OCI-LY7 (cell line): ENCODE measurements around the gene SLC66A1.

Experiments used
- EZH2phosphoT487 ChIP-seq: fragments of 200-600 bp; sonication (generic); IDR thresholded peaks from 2 replicates; pipeline ENCODE4 v1.6.1; 2018; ENCODE audit warnings: low read depth, borderline replicate concordance, mild to moderate bottlenecking, mixed run types, antibody characterized with exemption, low read length, moderate library complexity, mixed read lengths
- TF ChIP-seq, protein P1 (sequence below): fragments of 200-600 bp; sonication (generic); conservative IDR thresholded peaks from 2 replicates; pipeline ENCODE4 v1.5.1; 2014; ENCODE audit warnings: mild to moderate bottlenecking, antibody characterized with exemption, low read length, moderate library complexity, mixed read lengths

DNA sequence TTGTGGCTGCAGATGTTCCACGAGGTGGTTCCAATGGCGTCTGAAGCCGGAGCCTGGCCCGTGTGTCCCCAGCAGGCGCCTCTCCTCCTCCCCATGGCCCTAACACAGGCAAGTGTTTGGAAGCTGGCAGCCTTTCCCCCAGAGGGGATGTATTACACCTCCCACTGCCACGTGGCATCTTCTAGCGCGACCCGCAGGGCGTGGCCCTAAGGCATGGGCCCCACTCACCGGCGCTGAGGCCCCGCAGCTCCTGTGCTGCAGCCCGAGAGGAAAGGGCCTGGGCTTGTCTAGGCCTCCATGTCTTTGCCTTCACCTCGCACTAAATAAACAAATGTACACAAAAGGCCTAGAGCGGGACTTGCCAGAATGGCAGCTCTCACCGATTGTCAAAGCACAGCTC lies 37.9 kb downstream of the SLC66A1 start:
- TF ChIP-seq, protein P1, sequence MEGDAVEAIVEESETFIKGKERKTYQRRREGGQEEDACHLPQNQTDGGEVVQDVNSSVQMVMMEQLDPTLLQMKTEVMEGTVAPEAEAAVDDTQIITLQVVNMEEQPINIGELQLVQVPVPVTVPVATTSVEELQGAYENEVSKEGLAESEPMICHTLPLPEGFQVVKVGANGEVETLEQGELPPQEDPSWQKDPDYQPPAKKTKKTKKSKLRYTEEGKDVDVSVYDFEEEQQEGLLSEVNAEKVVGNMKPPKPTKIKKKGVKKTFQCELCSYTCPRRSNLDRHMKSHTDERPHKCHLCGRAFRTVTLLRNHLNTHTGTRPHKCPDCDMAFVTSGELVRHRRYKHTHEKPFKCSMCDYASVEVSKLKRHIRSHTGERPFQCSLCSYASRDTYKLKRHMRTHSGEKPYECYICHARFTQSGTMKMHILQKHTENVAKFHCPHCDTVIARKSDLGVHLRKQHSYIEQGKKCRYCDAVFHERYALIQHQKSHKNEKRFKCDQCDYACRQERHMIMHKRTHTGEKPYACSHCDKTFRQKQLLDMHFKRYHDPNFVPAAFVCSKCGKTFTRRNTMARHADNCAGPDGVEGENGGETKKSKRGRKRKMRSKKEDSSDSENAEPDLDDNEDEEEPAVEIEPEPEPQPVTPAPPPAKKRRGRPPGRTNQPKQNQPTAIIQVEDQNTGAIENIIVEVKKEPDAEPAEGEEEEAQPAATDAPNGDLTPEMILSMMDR: no peak
- no peak for TF ChIP-seq EZH2phosphoT487
